K562 (cell line): Measurements from ENCODE around the gene SCARF2. TPM values are rescaled to one million over a fixed set of nuclear protein-coding genes. Genes with fewer than 3 reads are reported as not detected.

ENCODE experiments used
- BRF1 ChIP-seq: IDR thresholded peaks from 3 replicates; pipeline ENCODE4 v1.6.1; 2011; ENCODE audit warnings: borderline replicate concordance, mild to moderate bottlenecking; ENCODE audit not compliant: insufficient read length; ENCODE audit errors: extremely low read depth
- CBFB ChIP-seq: sonication (generic); formaldehyde crosslinking; IDR thresholded peaks from 2 replicates; pipeline ENCODE4 v1.4.0; 2020; ENCODE audit warnings: mild to moderate bottlenecking, missing genetic modification reagents
- CHD2 ChIP-seq: IDR thresholded peaks from 2 replicates; pipeline ENCODE4 v1.6.1; 2011; ENCODE audit warnings: low read depth, low read length
- DPF2 ChIP-seq: fragments of 450-650 bp; IDR thresholded peaks from 2 replicates; pipeline ENCODE4 v1.6.1; 2016
- KAT8 ChIP-seq: fragments of 450-650 bp; IDR thresholded peaks from 2 replicates; pipeline ENCODE4 v1.6.1; 2016; ENCODE audit warnings: low read depth, mild to moderate bottlenecking
- MYBL2 ChIP-seq, 2 experiments: fragments of 450-650 bp in 1 of 2; sonication (generic) in 1 of 2; formaldehyde crosslinking in 1 of 2; IDR thresholded peaks; 2 replicates each; pipeline versions ENCODE4 v1.6.1 to v1.8.1; 2017 to 2022; ENCODE audit warnings: borderline replicate concordance in 1 of 2, inconsistent platforms in 1 of 2, low read depth in 1 of 2, mild to moderate bottlenecking in 1 of 2, missing genetic modification reagents in 1 of 2, moderate library complexity in 1 of 2
- PRMT5 ChIP-seq: sonication (generic); formaldehyde crosslinking; IDR thresholded peaks from 2 replicates; pipeline ENCODE4 v1.5.0; 2020; ENCODE audit warnings: missing genetic modification reagents
- RBM22 ChIP-seq: fragments of 200-400 bp; formaldehyde crosslinking; IDR thresholded peaks from 2 replicates; pipeline ENCODE4 v1.6.1; 2018; ENCODE audit warnings: low read length, low read depth; ENCODE audit not compliant: poor library complexity, severe bottlenecking
- RFX7 ChIP-seq: fragments of 250-450 bp; sonication (Bioruptor Pico); IDR thresholded peaks from 2 replicates; pipeline ENCODE4 v1.5.1; 2021; ENCODE audit warnings: mild to moderate bottlenecking
- TSC22D4 ChIP-seq: fragments of 450-650 bp; IDR thresholded peaks from 2 replicates; pipeline ENCODE4 v1.6.1; 2016; ENCODE audit warnings: missing genetic modification characterization, missing biosample characterization, control low read depth
- XRCC3 ChIP-seq: fragments of 450-650 bp; IDR thresholded peaks from 2 replicates; pipeline ENCODE4 v1.6.1; 2017; ENCODE audit warnings: mild to moderate bottlenecking, moderate library complexity
- ZNF57 ChIP-seq: fragments of 450-650 bp; formaldehyde crosslinking; IDR thresholded peaks from 2 replicates; pipeline ENCODE4 v1.4.0; 2020; ENCODE audit warnings: mild to moderate bottlenecking, moderate library complexity
- ZNF586 ChIP-seq: fragments of 450-650 bp; formaldehyde crosslinking; conservative IDR thresholded peaks from 2 replicates; pipeline ENCODE4 v1.4.0; 2020; ENCODE audit warnings: mild to moderate bottlenecking, moderate library complexity
- ZNF644 ChIP-seq: fragments of 200-800 bp; sonication (Bioruptor generic); IDR thresholded peaks from 2 replicates; pipeline ENCODE4 v1.6.1; 2016; ENCODE audit warnings: low read depth, missing genetic modification characterization, missing compliant biosample characterization
- polyA plus RNA-seq, 8 experiments: library from polyadenylated mRNA; depleted of rRNA in 4 of 8; stranded (reverse) in 5 of 8; unstranded in 3 of 8; fragments of >200 nt; fragmentation: Nextera tagmentation in 2 of 8; fragmentation: Illumina TruSeq in 1 of 8; extraction: Ambion mirVana in 2 of 8; extraction: Trizol in 1 of 8; gene quantifications; 2 replicates each; pipeline versions ENCODE4 v1.2.1 to v1.2.3, GENCODE V29; 2011 to 2014; ENCODE audit warnings: inconsistent platforms in 1 of 8, missing spikeins in 1 of 8
- total RNA-seq, 7 experiments: library from RNA; depleted of rRNA in 6 of 7; stranded (reverse); fragments of >200 nt in 6 of 7; fragmentation: Illumina TruSeq in 2 of 7; extraction: Trizol in 2 of 7; gene quantifications; 2 replicates each; pipeline versions ENCODE4 v1.2.1 to v1.2.3, GENCODE V29; 2011 to 2021; ENCODE audit warnings: low replicate concordance in 1 of 7
- TF ChIP-seq, protein P1 (sequence below): fragments of 450-650 bp; IDR thresholded peaks from 2 replicates; pipeline ENCODE4 v1.6.1; 2018; ENCODE audit not compliant: partially characterized antibody
- TF ChIP-seq, protein P2 (sequence below): sonication (generic); formaldehyde crosslinking; IDR thresholded peaks from 2 replicates; pipeline ENCODE4 v1.8.1; 2023; ENCODE audit warnings: mild to moderate bottlenecking, missing genetic modification reagents
- TF ChIP-seq, protein P3 (sequence below): IDR thresholded peaks from 2 replicates; pipeline ENCODE4 v1.6.1; 2011; ENCODE audit not compliant: insufficient read length; ENCODE audit errors: extremely low read depth
- TF ChIP-seq, protein P4 (sequence below): fragments of 450-650 bp; IDR thresholded peaks from 2 replicates; pipeline ENCODE4 v1.6.1; 2016

The SCARF2 gene
- total and polyA plus RNA-seq, 9 of the 15 experiments (the other 6 are each of a cell fraction or from before 2014, with no cell fraction given), result 0.06 to 0.32 (median 0.21) TPM; not detected in 5

DNA sequence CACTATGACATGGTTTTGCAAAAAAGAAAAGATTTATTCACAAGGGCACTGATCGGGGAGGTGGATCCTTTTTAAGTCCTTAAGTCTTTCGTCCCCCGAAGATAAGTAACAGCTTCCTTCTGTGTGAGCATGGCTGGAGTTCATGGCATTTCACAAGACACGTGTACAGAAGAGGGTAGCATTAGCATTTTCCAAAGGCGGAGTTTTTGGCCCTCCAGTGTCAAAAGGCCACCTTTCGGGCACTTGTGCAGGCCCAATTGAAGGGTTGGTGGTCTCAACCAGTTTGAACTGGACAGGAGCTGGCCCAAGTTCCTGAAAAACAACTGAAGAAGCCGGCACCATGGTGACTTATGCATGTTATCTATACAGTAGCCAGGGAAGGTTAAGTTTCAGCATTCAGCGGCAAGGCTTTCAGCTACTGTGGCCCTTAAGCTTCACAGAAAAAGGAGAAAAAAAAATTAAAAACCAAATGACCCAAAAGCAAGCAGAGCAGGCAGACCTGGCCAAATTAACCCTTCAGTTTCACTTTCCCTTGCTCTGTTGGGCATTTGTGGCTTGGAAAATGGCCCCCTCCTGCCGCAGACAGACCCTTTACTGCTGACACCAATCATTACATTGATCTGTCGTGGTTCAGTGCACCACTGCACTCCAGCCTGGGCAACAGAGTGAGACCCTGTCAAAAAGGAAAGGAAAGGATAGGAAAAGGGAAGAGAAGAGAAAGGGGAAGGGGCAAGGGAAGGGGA, 25.0 kb downstream of the SCARF2 start (continued):
- TF ChIP-seq, protein P1, sequence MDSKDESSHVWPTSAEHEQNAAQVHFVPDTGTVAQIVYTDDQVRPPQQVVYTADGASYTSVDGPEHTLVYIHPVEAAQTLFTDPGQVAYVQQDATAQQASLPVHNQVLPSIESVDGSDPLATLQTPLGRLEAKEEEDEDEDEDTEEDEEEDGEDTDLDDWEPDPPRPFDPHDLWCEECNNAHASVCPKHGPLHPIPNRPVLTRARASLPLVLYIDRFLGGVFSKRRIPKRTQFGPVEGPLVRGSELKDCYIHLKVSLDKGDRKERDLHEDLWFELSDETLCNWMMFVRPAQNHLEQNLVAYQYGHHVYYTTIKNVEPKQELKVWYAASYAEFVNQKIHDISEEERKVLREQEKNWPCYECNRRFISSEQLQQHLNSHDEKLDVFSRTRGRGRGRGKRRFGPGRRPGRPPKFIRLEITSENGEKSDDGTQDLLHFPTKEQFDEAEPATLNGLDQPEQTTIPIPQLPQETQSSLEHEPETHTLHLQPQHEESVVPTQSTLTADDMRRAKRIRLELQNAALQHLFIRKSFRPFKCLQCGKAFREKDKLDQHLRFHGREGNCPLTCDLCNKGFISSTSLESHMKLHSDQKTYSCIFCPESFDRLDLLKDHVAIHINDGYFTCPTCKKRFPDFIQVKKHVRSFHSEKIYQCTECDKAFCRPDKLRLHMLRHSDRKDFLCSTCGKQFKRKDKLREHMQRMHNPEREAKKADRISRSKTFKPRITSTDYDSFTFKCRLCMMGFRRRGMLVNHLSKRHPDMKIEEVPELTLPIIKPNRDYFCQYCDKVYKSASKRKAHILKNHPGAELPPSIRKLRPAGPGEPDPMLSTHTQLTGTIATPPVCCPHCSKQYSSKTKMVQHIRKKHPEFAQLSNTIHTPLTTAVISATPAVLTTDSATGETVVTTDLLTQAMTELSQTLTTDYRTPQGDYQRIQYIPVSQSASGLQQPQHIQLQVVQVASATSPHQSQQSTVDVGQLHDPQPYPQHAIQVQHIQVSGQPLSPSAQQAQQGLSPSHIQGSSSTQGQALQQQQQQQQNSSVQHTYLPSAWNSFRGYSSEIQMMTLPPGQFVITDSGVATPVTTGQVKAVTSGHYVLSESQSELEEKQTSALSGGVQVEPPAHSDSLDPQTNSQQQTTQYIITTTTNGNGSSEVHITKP, result no peak
- TF ChIP-seq XRCC3, result no peak
- no peak for TF ChIP-seq RFX7 (CRISPR knock-in tag)
- no peak for TF ChIP-seq ZNF586
- no peak; the same call in 1 of the 2 replicates for TF ChIP-seq CHD2
- no peak for TF ChIP-seq RBM22
- TF ChIP-seq CBFB (CRISPR knock-in tag), result no peak
- TF ChIP-seq, protein P2, sequence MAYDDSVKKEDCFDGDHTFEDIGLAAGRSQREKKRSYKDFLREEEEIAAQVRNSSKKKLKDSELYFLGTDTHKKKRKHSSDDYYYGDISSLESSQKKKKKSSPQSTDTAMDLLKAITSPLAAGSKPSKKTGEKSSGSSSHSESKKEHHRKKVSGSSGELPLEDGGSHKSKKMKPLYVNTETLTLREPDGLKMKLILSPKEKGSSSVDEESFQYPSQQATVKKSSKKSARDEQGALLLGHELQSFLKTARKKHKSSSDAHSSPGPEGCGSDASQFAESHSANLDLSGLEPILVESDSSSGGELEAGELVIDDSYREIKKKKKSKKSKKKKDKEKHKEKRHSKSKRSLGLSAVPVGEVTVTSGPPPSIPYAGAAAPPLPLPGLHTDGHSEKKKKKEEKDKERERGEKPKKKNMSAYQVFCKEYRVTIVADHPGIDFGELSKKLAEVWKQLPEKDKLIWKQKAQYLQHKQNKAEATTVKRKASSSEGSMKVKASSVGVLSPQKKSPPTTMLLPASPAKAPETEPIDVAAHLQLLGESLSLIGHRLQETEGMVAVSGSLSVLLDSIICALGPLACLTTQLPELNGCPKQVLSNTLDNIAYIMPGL (CRISPR knock-in tag), result no peak
- no peak for TF ChIP-seq ZNF57 (CRISPR knock-in tag)
- peak; percentile 91 for TF ChIP-seq TSC22D4
- peak; percentile 63; the same call in 1 of the 2 replicates for TF ChIP-seq DPF2
- no peak for TF ChIP-seq PRMT5 (CRISPR knock-in tag)
- TF ChIP-seq, protein P3, sequence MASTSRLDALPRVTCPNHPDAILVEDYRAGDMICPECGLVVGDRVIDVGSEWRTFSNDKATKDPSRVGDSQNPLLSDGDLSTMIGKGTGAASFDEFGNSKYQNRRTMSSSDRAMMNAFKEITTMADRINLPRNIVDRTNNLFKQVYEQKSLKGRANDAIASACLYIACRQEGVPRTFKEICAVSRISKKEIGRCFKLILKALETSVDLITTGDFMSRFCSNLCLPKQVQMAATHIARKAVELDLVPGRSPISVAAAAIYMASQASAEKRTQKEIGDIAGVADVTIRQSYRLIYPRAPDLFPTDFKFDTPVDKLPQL, result no peak
- TF ChIP-seq KAT8, result no peak
- TF ChIP-seq MYBL2 (IDR thresholded peaks at IDR 0.05; ENCODE audit: low read depth), result no peak
- no peak for TF ChIP-seq MYBL2 (CRISPR knock-in tag; IDR thresholded peaks at IDR 0.05; ENCODE audit: borderline replicate concordance)
- TF ChIP-seq BRF1, result no peak
- peak; percentile 73; the same call in 1 of the 2 replicates for TF ChIP-seq ZNF644 (tag)
- TF ChIP-seq, protein P4, sequence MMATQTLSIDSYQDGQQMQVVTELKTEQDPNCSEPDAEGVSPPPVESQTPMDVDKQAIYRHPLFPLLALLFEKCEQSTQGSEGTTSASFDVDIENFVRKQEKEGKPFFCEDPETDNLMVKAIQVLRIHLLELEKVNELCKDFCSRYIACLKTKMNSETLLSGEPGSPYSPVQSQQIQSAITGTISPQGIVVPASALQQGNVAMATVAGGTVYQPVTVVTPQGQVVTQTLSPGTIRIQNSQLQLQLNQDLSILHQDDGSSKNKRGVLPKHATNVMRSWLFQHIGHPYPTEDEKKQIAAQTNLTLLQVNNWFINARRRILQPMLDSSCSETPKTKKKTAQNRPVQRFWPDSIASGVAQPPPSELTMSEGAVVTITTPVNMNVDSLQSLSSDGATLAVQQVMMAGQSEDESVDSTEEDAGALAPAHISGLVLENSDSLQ, result peak; percentile 68
